Neural cell (in vitro differentiated cells): Measurements from ENCODE around the gene MAGEF1. TPM values are rescaled to one million over a fixed set of nuclear protein-coding genes. Genes with fewer than 3 reads are reported as not detected.

Experiments
- H2AFZ ChIP-seq: fragments of 200-600, 300-800 bp; sonication (generic), shearing (Covaris generic); 2 replicates; pipeline ENCODE4 v1.6.0; 2014; ENCODE audit warnings: low read depth, mild to moderate bottlenecking, antibody characterized with exemption, low read length, moderate library complexity
- H3F3A ChIP-seq: fragments of 200-600 bp; shearing (Covaris generic); 2 replicates; pipeline ENCODE4 v1.6.1; 2016; ENCODE audit warnings: mild to moderate bottlenecking, moderate library complexity, mixed read lengths, antibody characterized with exemption, low read length; ENCODE audit not compliant: insufficient read depth, poor library complexity, severe bottlenecking
- H3K27ac ChIP-seq: fragments of 200-600, 300-800 bp; sonication (generic), shearing (Covaris generic); 2 replicates; pipeline ENCODE4 v1.5.1; 2014; ENCODE audit warnings: mild to moderate bottlenecking, low read length, moderate library complexity
- H3K27me3 ChIP-seq: fragments of 300-800, 200-600 bp; sonication (generic), shearing (Covaris generic); 2 replicates; pipeline ENCODE4 v1.6.0; 2014; ENCODE audit warnings: mild to moderate bottlenecking, low read depth, low read length, moderate library complexity; ENCODE audit not compliant: insufficient read depth
- H3K36me3 ChIP-seq: fragments of 300-800, 200-600 bp; sonication (generic), shearing (Covaris generic); 2 replicates; pipeline ENCODE4 v1.5.1; 2014; ENCODE audit warnings: mild to moderate bottlenecking, antibody characterized with exemption, low read length, moderate library complexity; ENCODE audit not compliant: insufficient read depth
- H3K4me2 ChIP-seq: fragments of 300-800, 200-600 bp; sonication (generic), shearing (Covaris generic); 2 replicates; pipeline ENCODE4 v1.6.0; 2014; ENCODE audit warnings: mild to moderate bottlenecking, low read length
- H3K4me3 ChIP-seq: fragments of 300-800, 200-600 bp; sonication (generic), shearing (Covaris generic); 2 replicates; pipeline ENCODE4 v1.5.1; 2014; ENCODE audit warnings: mild to moderate bottlenecking, low read length, moderate library complexity
- H3K79me2 ChIP-seq: fragments of 200-600 bp; shearing (Covaris generic); replicated peaks from 2 replicates; pipeline ENCODE4 v1.6.0; 2014; ENCODE audit warnings: mild to moderate bottlenecking, low read length, moderate library complexity; ENCODE audit not compliant: insufficient read depth
- H3K9ac ChIP-seq: fragments of 300-800, 200-600 bp; sonication (generic), shearing (Covaris generic); 2 replicates; pipeline ENCODE4 v1.6.1; 2016; ENCODE audit warnings: mild to moderate bottlenecking, low read length, mixed read lengths
- H3K9me2 ChIP-seq: fragments of 200-600 bp; shearing (Covaris generic); 2 replicates; pipeline ENCODE4 v1.6.1; 2016; ENCODE audit warnings: mild to moderate bottlenecking, low read length, mixed read lengths; ENCODE audit not compliant: insufficient read depth
- H3K9me3 ChIP-seq: fragments of 200-600, 300-800 bp; sonication (generic), shearing (Covaris generic); 2 replicates; pipeline ENCODE4 v1.6.1; 2016; ENCODE audit warnings: mild to moderate bottlenecking, mixed run types, low read length, moderate library complexity, mixed read lengths
- H4K20me1 ChIP-seq: fragments of 200-600 bp; shearing (Covaris generic); 2 replicates; pipeline ENCODE4 v1.6.1; 2016; ENCODE audit warnings: mild to moderate bottlenecking, mixed run types; ENCODE audit not compliant: insufficient read depth
- EP300 ChIP-seq: fragments of 450-650 bp; conservative IDR thresholded peaks from 2 replicates; pipeline ENCODE4 v1.6.1; 2014; ENCODE audit warnings: antibody characterized with exemption, mild to moderate bottlenecking, moderate library complexity; ENCODE audit not compliant: poor library complexity, severe bottlenecking
- EZH2 ChIP-seq: fragments of 200-600, 300-800 bp; shearing (Covaris generic), sonication (generic); IDR thresholded peaks from 2 replicates; pipeline ENCODE4 v1.6.1; 2014; ENCODE audit warnings: antibody characterized with exemption, low read length, borderline replicate concordance, mild to moderate bottlenecking; ENCODE audit not compliant: insufficient read depth, poor library complexity, severe bottlenecking
- MXI1 ChIP-seq: fragments of 450-650 bp; conservative IDR thresholded peaks from 2 replicates; pipeline ENCODE4 v1.6.1; 2014; ENCODE audit warnings: antibody characterized with exemption, mild to moderate bottlenecking; ENCODE audit not compliant: poor library complexity, severe bottlenecking
- POLR2AphosphoS5 ChIP-seq: IDR thresholded peaks from 2 replicates; pipeline ENCODE4 v1.6.1; 2012
- RAD21 ChIP-seq: fragments of 450-650 bp; conservative IDR thresholded peaks from 2 replicates; pipeline ENCODE4 v1.6.1; 2014; ENCODE audit warnings: antibody characterized with exemption, mild to moderate bottlenecking, moderate library complexity
- SMC3 ChIP-seq: fragments of 450-650 bp; conservative IDR thresholded peaks from 2 replicates; pipeline ENCODE4 v1.6.1; 2014; ENCODE audit warnings: antibody characterized with exemption, mild to moderate bottlenecking, moderate library complexity; ENCODE audit not compliant: poor library complexity
- TAF1 ChIP-seq: IDR thresholded peaks from 2 replicates; pipeline ENCODE4 v1.6.1; 2012; ENCODE audit warnings: low read depth
- polyA plus RNA-seq: library from polyadenylated mRNA; depleted of rRNA; stranded (reverse); fragments of >200 nt; gene quantifications from 2 replicates; pipeline ENCODE4 v1.2.3, GENCODE V29; 2014
- TF ChIP-seq, protein P1 (sequence below): fragments of 450-650 bp; IDR thresholded peaks from 2 replicates; pipeline ENCODE4 v1.5.1; 2014; ENCODE audit warnings: antibody characterized with exemption, mild to moderate bottlenecking, moderate library complexity; ENCODE audit not compliant: poor library complexity, severe bottlenecking
- TF ChIP-seq, protein P2 (sequence below): IDR thresholded peaks from 2 replicates; pipeline ENCODE4 v1.6.1; 2012; ENCODE audit warnings: borderline replicate concordance

MAGEF1 gene
- polyA plus RNA-seq, 1 donor from 2014 or later = 103 TPM

DNA sequence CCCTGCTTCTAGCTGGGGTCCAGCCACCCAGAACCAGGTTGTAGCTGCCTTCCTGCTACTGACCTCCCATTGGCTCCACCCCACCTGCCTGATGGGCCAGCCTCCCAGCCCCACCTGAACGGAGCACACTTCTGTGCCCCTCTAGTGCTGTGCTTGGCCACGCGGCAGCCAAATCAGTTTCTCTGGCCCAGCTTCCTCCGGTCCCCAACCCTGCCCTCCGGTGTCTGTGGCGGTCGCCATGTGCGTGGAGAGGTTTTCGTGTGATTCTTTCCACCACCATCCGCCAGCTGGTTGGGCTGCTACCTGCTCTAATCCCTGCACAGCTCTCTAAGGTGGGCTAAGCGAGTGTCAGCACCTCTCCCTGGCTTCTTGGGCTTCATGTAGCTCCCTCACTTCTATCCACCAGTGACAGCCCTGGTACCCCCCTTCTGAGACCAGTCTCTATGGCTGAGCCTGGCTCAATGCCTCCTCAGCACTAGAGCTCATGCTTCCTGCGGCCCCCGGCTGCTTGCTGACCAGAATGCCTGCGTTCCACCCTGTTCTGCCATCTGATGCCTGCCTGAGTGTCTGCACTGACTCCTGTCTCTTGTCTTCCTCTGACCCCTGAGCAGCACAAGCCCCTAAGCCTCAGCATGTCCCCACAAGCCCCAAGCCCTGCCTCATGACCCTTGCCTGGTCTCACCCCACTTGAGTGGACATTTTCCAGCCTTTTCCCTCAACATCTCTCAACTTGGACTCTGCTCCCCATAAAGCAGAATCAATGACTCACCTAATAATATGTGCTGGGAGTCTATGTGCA is 23.2 kb upstream of the MAGEF1 start:
- no peaks in the 10 kb centered on the region for H3F3A ChIP-seq
- no peaks in the 10 kb centered on the region for H3K27me3 ChIP-seq
- no peaks in the 10 kb centered on the region for H3K36me3 ChIP-seq
- H3K79me2 ChIP-seq = no peaks in the 10 kb centered on the region
- TF ChIP-seq, protein P1, sequence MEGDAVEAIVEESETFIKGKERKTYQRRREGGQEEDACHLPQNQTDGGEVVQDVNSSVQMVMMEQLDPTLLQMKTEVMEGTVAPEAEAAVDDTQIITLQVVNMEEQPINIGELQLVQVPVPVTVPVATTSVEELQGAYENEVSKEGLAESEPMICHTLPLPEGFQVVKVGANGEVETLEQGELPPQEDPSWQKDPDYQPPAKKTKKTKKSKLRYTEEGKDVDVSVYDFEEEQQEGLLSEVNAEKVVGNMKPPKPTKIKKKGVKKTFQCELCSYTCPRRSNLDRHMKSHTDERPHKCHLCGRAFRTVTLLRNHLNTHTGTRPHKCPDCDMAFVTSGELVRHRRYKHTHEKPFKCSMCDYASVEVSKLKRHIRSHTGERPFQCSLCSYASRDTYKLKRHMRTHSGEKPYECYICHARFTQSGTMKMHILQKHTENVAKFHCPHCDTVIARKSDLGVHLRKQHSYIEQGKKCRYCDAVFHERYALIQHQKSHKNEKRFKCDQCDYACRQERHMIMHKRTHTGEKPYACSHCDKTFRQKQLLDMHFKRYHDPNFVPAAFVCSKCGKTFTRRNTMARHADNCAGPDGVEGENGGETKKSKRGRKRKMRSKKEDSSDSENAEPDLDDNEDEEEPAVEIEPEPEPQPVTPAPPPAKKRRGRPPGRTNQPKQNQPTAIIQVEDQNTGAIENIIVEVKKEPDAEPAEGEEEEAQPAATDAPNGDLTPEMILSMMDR = no peak
- no peak for TF ChIP-seq POLR2AphosphoS5
- H3K9me2 ChIP-seq = no peaks in the 10 kb centered on the region
- H2AFZ ChIP-seq = no peak overlapping the region
- H3K9ac ChIP-seq = no peak overlapping the region
- H3K9me3 ChIP-seq = no peaks in the 10 kb centered on the region
- no peak overlapping the region for H3K4me3 ChIP-seq
- no peaks in the 10 kb centered on the region for H4K20me1 ChIP-seq
- H3K27ac ChIP-seq = no peak overlapping the region
- no peak overlapping the region for H3K4me2 ChIP-seq

DNA sequence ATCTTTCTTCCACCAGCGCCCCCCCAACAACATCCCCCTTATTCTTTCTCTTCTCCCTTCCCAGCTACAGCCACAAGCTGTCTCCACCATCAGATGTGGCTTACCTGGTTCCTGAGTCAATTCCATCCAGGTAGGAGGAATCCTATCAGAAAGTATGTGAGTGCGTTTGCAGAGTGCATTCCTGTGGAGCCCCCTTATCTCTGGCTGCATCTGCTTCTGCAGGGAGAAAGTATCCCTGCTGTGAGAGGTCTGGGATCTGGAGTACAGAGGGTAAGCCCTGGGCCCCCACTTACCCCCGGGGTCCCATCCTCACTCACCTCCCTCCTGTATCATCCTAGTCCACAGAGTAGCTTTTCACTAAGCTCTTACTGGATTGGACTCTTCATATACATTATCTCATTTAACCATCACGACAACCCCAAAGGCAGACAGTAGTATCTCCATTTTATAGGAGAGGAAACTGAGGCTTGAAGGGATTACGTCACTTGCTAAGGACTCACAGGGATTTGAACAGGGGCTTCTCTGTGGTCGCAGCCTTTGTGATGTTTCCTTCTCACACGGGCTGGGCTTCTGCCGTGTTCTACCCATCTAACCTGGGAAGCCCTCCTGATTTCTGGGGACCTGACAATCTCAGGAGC is 22.2 kb upstream of the MAGEF1 start:
- H3K27me3 ChIP-seq = no peaks in the 10 kb centered on the region
- H3K4me2 ChIP-seq = no peak overlapping the region
- no peak overlapping the region for H3K27ac ChIP-seq
- no peaks in the 10 kb centered on the region for H3F3A ChIP-seq
- TF ChIP-seq, protein P1 = no peak
- no peak for TF ChIP-seq EP300
- TF ChIP-seq, protein P2, sequence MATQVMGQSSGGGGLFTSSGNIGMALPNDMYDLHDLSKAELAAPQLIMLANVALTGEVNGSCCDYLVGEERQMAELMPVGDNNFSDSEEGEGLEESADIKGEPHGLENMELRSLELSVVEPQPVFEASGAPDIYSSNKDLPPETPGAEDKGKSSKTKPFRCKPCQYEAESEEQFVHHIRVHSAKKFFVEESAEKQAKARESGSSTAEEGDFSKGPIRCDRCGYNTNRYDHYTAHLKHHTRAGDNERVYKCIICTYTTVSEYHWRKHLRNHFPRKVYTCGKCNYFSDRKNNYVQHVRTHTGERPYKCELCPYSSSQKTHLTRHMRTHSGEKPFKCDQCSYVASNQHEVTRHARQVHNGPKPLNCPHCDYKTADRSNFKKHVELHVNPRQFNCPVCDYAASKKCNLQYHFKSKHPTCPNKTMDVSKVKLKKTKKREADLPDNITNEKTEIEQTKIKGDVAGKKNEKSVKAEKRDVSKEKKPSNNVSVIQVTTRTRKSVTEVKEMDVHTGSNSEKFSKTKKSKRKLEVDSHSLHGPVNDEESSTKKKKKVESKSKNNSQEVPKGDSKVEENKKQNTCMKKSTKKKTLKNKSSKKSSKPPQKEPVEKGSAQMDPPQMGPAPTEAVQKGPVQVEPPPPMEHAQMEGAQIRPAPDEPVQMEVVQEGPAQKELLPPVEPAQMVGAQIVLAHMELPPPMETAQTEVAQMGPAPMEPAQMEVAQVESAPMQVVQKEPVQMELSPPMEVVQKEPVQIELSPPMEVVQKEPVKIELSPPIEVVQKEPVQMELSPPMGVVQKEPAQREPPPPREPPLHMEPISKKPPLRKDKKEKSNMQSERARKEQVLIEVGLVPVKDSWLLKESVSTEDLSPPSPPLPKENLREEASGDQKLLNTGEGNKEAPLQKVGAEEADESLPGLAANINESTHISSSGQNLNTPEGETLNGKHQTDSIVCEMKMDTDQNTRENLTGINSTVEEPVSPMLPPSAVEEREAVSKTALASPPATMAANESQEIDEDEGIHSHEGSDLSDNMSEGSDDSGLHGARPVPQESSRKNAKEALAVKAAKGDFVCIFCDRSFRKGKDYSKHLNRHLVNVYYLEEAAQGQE = no peak
- no peak for TF ChIP-seq SMC3
- TF ChIP-seq MXI1 = no peak
- no peak for TF ChIP-seq EZH2
- no peak for TF ChIP-seq RAD21
- TF ChIP-seq TAF1 = no peak
- no peak for TF ChIP-seq POLR2AphosphoS5
- H3K9me3 ChIP-seq = no peaks in the 10 kb centered on the region
- no peak overlapping the region for H3K4me3 ChIP-seq
- no peak overlapping the region for H2AFZ ChIP-seq
- H3K9me2 ChIP-seq = no peaks in the 10 kb centered on the region
- no peaks in the 10 kb centered on the region for H3K36me3 ChIP-seq
- no peak overlapping the region for H3K9ac ChIP-seq
- no peaks in the 10 kb centered on the region for H4K20me1 ChIP-seq
- no peaks in the 10 kb centered on the region for H3K79me2 ChIP-seq
